AG10803 (cell line): ENCODE measurements around the gene KCTD16.

Experiments used
- DNase-seq: peaks from one replicate; pipeline ENCODE4 v3.0.0; 2010; ENCODE audit warnings: low read depth
- H3K4me3 ChIP-seq: 2 replicates; pipeline ENCODE4 v1.5.1; 2011; ENCODE audit warnings: mild to moderate bottlenecking, low read length, control low read depth
- TF ChIP-seq, protein P1 (sequence below): conservative IDR thresholded peaks from 2 replicates; pipeline ENCODE4 v1.5.1; 2011; ENCODE audit warnings: mild to moderate bottlenecking, low read length, control low read depth, inconsistent platforms

The KCTD16 gene

DNA sequence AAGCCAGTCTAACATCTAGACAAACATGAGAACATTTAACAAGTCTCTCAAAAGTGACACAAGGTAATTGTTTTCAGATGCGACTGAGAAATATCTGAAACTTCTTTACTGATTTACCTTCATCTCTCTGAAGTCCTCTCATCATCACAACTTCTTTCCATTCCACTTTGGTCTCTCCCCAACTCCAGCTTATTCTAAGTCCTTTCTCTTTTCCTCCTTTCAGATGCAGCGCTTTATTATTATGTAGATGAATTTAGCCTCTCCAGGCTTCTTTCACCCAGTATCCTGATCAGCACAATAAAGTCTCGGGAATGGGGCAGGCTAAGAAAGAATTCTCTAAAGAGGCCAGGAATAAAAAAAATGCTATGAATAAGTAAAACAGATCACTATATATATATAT is 128.0 kb downstream of the KCTD16 start:
- H3K4me3 ChIP-seq = no peak overlapping the region

GRCh38 chr5:144304688-144305087 is 134.0 kb downstream of the KCTD16 start:
- TF ChIP-seq, protein P1, sequence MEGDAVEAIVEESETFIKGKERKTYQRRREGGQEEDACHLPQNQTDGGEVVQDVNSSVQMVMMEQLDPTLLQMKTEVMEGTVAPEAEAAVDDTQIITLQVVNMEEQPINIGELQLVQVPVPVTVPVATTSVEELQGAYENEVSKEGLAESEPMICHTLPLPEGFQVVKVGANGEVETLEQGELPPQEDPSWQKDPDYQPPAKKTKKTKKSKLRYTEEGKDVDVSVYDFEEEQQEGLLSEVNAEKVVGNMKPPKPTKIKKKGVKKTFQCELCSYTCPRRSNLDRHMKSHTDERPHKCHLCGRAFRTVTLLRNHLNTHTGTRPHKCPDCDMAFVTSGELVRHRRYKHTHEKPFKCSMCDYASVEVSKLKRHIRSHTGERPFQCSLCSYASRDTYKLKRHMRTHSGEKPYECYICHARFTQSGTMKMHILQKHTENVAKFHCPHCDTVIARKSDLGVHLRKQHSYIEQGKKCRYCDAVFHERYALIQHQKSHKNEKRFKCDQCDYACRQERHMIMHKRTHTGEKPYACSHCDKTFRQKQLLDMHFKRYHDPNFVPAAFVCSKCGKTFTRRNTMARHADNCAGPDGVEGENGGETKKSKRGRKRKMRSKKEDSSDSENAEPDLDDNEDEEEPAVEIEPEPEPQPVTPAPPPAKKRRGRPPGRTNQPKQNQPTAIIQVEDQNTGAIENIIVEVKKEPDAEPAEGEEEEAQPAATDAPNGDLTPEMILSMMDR = no peak
- DNase-seq = no peak
- H3K4me3 ChIP-seq = no peak overlapping the region

More for the DNA sequence above, 128.0 kb downstream of the KCTD16 start:
- DNase-seq = no peak
- TF ChIP-seq, protein P1 = no peak

- TF ChIP-seq, protein P1 = no peak
- H3K4me3 ChIP-seq = no peak overlapping the region
- DNase-seq = no peak
Measured at GRCh38 chr5:144307736-144308135, 137.1 kb downstream of the KCTD16 start.

GRCh38 chr5:144308174-144308573 is 137.5 kb downstream of the KCTD16 start:
- no peak for DNase-seq
- TF ChIP-seq, protein P1 = no peak
- no peak overlapping the region for H3K4me3 ChIP-seq

GRCh38 chr5:144308906-144309670 is 138.4 kb downstream of the KCTD16 start:
- peak; percentile 3 for DNase-seq
- H3K4me3 ChIP-seq = no peak overlapping the region
- TF ChIP-seq, protein P1 = no peak

- no peak for DNase-seq
- TF ChIP-seq, protein P1 = no peak
- H3K4me3 ChIP-seq = no peak overlapping the region
Measured at GRCh38 chr5:144310621-144311020, 139.9 kb downstream of the KCTD16 start.

GRCh38 chr5:144313147-144313726 is 142.6 kb downstream of the KCTD16 start:
- TF ChIP-seq, protein P1 = no peak
- no peak for DNase-seq
- no peak overlapping the region for H3K4me3 ChIP-seq
